Measurements from ENCODE around the gene GP9.

Gene GP9

GRCh38 chr3:129060276-129061022, at the start of gene GP9:
Gene GP9, plus strand, starts transcription at chr3:129060779. Its CDS starts 961 bp downstream, at chr3:129061740.
- DNase-seq (ENCODE audit: low read depth in 2 of 2), result no peak

DNA sequence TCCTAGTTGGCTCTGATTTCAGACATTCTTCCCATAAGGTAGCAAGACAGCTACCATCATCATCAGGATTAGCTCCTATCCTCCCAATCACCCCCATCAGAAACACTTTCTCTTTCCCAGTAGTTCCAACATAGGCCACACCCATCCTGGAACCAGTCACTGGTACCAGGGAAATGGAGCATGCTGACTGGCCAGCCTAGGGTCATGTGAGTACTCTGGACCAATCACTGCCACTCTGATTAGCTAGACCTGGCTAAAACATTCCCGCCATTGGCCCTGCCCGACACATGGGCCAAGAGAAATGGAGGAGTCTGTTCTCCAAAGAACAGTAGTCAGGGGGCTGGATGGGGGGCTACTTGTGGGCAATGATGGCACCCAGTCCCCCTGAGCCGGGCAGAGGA, 47.1 kb upstream of the GP9 start:
- no peak for DNase-seq (ENCODE audit: low read depth in 2 of 2)

- DNase-seq (ENCODE audit: low read depth in 2 of 2), result no peak
Measured at GRCh38 chr3:129014148-129014547, 46.4 kb upstream of the GP9 start.

GRCh38 chr3:129014793-129015345, 45.7 kb upstream of the GP9 start:
- no peak for DNase-seq (ENCODE audit: low read depth in 2 of 2)

- peak in 1 of 2 donors; percentile 33 for DNase-seq (ENCODE audit: low read depth in 2 of 2)
Measured at GRCh38 chr3:129015388-129016105, 45.0 kb upstream of the GP9 start.

GRCh38 chr3:129016356-129016719, 44.2 kb upstream of the GP9 start:
- DNase-seq (ENCODE audit: low read depth in 2 of 2), result no peak

DNA sequence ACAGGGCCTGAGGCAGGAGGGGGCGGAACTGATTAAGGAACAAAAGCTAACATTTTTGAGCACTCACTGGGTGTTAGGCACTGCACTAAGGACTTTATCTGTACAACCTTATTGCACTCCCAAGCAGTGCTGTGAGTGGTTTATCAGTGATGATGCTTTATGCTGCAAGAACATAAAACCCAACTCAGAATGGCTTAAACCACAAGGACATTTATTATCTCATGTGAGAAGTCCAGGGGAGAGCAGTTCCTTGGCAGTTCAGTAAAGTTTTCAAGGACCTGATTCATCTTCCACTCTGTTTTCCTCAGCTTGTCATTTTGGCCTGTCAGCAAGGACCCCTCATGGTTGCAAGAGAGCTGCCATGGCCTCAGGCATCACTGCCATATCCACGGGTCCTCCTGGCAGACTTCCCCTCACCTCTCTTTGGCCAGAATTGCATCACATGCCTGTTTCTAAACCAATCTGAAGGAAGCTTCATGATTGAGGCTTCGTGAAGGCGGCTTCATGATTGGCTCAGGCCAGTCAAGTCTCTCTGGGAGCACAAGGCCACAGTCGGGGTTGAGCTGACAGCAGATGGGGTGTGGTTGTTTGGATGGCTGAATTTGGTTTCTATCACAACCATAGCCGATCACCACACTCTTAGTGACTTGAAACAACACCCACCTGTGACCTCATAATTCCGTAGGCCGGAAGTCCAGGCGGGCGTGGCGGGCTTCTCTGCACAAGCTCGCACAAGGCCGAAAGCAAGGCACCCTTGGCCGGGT, 43.7 kb upstream of the GP9 start:
- DNase-seq (ENCODE audit: low read depth in 2 of 2), result no peak

- no peak for DNase-seq (ENCODE audit: low read depth in 2 of 2)
Measured at GRCh38 chr3:129017484-129017899, 43.1 kb upstream of the GP9 start.

DNA sequence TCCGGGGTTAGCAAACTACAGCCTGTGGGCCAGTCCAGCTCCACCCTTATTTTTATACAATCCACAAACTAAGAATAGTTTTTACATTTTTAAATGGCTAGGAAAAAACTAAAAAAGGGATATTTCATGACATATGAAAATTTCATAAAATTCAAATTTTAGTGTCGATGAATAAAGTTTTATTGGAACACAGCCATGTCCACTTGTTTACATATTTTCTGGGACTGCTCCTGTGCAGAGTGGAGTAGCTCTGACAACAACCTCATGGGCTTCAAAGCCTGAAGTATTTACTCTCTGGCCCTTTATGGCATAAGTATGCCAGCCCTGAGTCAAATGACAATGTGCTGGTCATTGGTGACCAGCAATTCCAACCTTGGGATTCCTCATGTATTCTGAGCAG, 42.3 kb upstream of the GP9 start:
- DNase-seq (ENCODE audit: low read depth in 2 of 2), result no peak

DNA sequence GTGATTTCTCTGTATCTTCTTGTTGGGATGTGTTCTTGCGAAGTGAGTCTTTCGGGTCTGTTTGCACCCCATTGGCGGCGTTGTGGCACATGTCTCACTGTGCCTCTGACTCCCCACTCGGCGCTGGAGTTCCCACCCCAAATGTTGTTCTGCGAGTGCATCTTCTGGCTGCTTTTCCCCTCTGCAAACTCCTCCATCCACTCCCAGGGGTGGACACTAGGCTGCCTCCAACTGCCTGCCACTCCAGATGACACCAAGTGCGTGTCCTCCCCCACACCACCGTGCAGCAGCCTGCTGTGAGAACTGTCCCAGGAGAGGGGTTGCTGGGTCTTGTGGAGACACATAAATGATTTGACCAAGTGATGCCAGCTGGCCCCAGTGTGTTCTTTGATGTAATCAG, 41.8 kb upstream of the GP9 start:
- no peak for DNase-seq (ENCODE audit: low read depth in 2 of 2)

GRCh38 chr3:129019266-129019665, 41.3 kb upstream of the GP9 start:
- DNase-seq (ENCODE audit: low read depth in 2 of 2), result no peak

DNA sequence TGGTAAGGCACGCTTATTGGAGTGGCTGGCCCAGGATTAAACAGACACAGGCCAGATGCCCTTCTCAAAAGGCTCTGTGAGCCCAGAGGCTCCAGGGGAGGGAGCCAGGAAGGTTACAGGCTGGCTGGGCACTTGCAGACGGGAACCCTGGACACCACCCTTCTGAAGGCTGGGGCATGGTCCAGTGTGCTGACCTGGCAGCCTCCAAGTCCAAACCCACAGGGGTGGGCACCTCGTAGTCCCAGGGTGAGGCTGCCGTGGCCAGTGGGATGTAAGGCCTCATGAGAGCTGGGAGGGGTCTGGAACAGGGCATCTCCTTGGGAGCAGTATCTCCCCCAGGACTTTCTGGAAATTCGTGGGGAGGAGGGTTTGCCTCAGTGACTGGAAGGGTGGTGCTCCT, 39.9 kb upstream of the GP9 start:
- no peak for DNase-seq (ENCODE audit: low read depth in 2 of 2)

- DNase-seq (ENCODE audit: low read depth in 2 of 2), result no peak
Measured at GRCh38 chr3:129021140-129021551, 39.4 kb upstream of the GP9 start.

GRCh38 chr3:129022114-129023007, 38.2 kb upstream of the GP9 start:
- DNase-seq (ENCODE audit: low read depth in 2 of 2), result no peak

- DNase-seq (ENCODE audit: low read depth in 2 of 2), result no peak
Measured at GRCh38 chr3:129023008-129023358, 37.6 kb upstream of the GP9 start.

DNA sequence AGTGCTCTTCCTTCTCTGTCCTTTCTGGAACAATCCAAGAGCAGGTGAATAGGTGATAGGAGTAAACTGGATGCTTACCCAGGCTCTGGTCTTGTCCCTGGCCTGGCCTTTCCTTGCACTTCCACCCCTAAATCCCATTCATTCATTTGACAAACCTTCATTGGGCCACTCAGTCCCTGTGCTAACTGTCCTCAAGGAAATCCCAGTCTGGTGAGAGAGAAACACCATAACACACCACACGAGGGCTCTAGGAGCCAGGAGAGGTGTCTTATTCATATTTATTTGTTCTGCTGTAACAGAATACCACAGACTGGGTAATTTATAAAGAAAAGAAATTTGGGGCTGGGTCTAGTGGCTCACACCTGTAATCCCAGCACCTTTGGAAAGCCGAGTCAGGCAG, 36.7 kb upstream of the GP9 start:
- DNase-seq (ENCODE audit: low read depth in 2 of 2), result no peak

DNA sequence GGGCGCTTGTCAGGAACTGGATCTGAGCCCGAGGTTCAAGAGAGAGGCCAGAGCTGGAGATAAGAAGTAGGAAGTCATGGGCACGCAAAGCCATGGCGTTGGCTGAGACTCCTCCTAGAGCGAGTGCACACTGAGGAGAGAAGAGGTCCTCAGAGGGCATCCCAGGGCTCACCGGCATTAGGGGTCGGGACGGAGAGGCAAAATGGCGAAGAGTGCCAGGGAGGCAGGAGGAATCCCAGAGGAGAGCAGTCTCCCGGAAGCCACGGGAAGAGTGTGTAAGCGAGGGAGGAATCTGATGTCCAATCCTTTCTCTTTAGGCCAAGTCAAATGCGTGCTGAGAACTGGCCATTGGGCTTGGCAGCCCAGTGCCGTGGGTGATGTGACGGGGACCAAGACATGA, 35.5 kb upstream of the GP9 start:
- DNase-seq (ENCODE audit: low read depth in 2 of 2), result no peak

DNA sequence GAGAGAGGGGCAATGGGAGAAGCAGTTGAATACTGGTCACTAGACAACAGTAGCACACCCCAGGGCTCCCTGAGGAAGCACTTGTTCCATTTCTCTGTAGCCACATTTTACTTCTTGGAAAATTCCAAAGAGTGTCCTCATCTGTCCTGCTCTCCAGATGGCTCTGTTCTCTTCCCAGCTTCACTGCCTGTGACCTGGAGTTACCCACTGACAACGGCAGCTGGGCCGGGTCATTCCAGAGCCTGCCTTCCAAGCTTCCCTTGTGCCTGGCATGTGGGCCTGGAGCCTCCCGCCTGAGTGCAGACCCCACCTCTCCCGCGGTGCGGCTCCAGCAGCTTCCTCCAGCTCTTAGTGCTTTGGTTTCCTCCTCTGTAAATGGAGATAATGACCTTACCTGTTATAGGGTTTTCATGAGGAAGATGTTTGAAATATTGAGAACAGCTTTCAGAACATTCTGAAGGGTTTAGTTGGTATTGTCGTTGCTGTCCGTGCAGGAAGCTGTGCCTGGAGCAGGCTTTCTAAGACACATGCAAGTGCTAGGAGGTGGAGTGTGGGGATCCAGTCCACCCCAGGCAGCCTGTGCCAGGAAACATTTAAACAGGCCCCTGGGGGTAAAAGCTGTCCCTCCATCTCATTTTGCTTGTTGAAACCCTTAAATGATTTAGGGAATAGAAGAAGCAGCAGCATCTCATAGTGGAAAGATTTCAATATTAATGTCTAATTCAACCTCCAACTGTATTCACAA, 34.7 kb upstream of the GP9 start:
- DNase-seq (ENCODE audit: low read depth in 2 of 2), result no peak

DNA sequence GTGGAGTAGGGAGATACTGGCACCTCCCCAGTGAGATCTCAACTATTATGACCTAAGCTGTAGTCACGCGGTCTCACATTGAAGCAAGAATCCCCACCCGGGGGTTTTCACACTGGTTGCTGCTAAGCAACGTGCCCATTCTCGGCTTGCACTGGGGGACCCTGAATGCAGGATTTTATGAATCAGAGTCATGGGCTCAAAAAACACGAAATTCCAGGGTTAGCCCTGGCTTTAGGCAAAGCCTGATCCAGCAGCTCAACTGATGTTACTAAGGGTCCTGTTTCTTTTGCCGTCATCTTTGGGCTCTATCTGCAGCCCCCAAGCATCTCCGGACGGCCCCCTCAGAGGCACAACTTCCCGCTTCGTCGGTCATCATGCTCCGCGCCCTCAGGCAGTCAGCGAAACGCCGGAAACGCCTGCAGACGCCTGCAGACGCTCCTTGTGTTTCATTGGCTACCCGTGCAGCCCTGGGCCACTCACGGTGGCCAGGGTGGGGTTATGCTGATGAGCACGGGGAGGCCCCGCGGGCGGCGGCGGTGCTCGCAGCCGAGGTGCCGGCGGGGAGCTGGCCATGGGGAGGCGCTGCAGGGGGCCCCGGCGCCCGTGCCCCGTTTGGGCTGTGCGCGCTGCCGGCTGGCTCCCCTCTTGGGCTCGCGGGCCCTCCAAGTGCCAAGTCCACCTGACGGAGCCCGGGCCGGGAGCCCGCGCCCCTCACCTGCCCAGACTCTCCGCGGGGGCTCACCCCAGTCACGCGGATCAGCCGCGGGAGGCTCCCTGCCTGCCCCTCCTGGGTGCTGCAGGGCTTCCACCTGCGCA, 33.6 kb upstream of the GP9 start:
- DNase-seq (ENCODE audit: low read depth in 2 of 2), result peak; percentile 74 to 80

- DNase-seq (ENCODE audit: low read depth in 2 of 2), result no peak
Measured at GRCh38 chr3:129027544-129027880, 33.1 kb upstream of the GP9 start.
